ENCODE measurements around the gene ERO1A. TPM values are rescaled to one million over a fixed set of nuclear protein-coding genes. Genes with fewer than 3 reads are reported as not detected.

Gene ERO1A
- total and polyA plus RNA-seq, 2 donors (not counting 1 experiment from before 2014, with no cell fraction given), result 12.2 to 29.7 TPM

DNA sequence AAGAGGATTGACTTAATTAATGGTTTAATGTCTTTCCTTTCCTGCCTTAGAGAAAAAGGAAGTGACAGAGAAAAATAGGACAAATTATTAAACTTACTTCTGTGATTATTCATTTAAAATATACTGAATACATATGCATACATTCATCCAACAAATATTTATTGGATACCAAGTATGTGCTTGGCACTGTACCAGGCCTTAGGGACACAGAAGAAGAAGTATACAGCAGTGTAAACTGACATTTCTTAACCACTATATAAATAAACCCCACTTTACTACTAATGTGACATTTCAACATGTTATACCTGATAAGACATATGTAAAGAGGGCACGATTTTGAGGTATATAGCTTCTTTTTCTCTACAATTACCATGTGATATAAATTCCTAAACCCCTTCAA is 53.6 kb downstream of the ERO1A start:
- no CpG with 5 or more reads among the region's 1 CpG for WGBS (ENCODE audit: insufficient coverage)
- no peaks in the 10 kb centered on the region for H3K27me3 Mint-ChIP-seq
- H3K4me3 Mint-ChIP-seq, result no peak overlapping the region
- ChIA-PET POLR2A (no interaction called here), CTCF (no interaction called here)
- peaks cover 0 to 1% (median 0%) of the 10 kb centered on the region in 3 donors for H3K9me3 ChIP-seq (ENCODE audit: control extremely low read depth in 1 of 3, control insufficient read depth in 2 of 3, insufficient read depth in 1 of 3, low read length in 2 of 3)
- H3K4me3 ChIP-seq (ENCODE audit: control extremely low read depth in 1 of 5, extremely low read depth in 1 of 5, insufficient read depth in 1 of 5, low read depth in 2 of 5, low read length in 4 of 5), result no peak overlapping the region
- ATAC-seq (ENCODE audit: low read depth) (no peak), DNase-seq (no peak)
- peaks cover 3 to 27% of the 10 kb centered on the region in 2 experiments for H3K36me3 ChIP-seq (replicated peaks in 1 of 2; ENCODE audit: control extremely low read depth in 1 of 2, control insufficient read depth in 1 of 2, extremely low read depth in 1 of 2, insufficient read depth in 2 of 2, low read length in 1 of 2)
- H3K9ac ChIP-seq (ENCODE audit: low read length), result no peak overlapping the region
- no peak for TF ChIP-seq EZH2 (IDR thresholded peaks at IDR 0.05; ENCODE audit: borderline replicate concordance, insufficient read depth, low read depth, low read length, poor library complexity, severe bottlenecking)
- TF ChIP-seq, protein P1, sequence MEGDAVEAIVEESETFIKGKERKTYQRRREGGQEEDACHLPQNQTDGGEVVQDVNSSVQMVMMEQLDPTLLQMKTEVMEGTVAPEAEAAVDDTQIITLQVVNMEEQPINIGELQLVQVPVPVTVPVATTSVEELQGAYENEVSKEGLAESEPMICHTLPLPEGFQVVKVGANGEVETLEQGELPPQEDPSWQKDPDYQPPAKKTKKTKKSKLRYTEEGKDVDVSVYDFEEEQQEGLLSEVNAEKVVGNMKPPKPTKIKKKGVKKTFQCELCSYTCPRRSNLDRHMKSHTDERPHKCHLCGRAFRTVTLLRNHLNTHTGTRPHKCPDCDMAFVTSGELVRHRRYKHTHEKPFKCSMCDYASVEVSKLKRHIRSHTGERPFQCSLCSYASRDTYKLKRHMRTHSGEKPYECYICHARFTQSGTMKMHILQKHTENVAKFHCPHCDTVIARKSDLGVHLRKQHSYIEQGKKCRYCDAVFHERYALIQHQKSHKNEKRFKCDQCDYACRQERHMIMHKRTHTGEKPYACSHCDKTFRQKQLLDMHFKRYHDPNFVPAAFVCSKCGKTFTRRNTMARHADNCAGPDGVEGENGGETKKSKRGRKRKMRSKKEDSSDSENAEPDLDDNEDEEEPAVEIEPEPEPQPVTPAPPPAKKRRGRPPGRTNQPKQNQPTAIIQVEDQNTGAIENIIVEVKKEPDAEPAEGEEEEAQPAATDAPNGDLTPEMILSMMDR (IDR thresholded peaks at IDR 0.05), result no peak
- intact Hi-C loops (cut with micrococcal nuclease), result no loop called here
- H3K9me3 Mint-ChIP-seq (ENCODE audit: insufficient read depth), result no peaks in the 10 kb centered on the region
- no peaks in the 10 kb centered on the region for H3K4me1 ChIP-seq (ENCODE audit: control insufficient read depth in 2 of 2, insufficient read depth in 2 of 2, low read length in 2 of 2)
- no peak overlapping the region for H2AFZ ChIP-seq (ENCODE audit: insufficient read depth, low read depth, low read length, poor library complexity, severe bottlenecking)
- no peak overlapping the region for H3K27ac ChIP-seq (ENCODE audit: low read length in 2 of 2)
- H3K79me2 ChIP-seq (ENCODE audit: control insufficient read depth, insufficient read depth, low read length), result no peaks in the 10 kb centered on the region
- H3K4me2 ChIP-seq (replicated peaks; ENCODE audit: low read depth, low read length, poor library complexity, severe bottlenecking), result no peak overlapping the region
- no peaks in the 10 kb centered on the region for H3K27me3 ChIP-seq (replicated peaks in 1 of 4; ENCODE audit: control extremely low read depth in 1 of 4, control insufficient read depth in 3 of 4, insufficient read depth in 4 of 4, low read length in 3 of 4)
- no peaks in the 10 kb centered on the region for H3K4me1 Mint-ChIP-seq
- H3K27ac Mint-ChIP-seq, result no peak overlapping the region
- H4K20me1 ChIP-seq (ENCODE audit: control insufficient read depth, insufficient read depth, low read length, poor library complexity, severe bottlenecking), result no peaks in the 10 kb centered on the region

DNA sequence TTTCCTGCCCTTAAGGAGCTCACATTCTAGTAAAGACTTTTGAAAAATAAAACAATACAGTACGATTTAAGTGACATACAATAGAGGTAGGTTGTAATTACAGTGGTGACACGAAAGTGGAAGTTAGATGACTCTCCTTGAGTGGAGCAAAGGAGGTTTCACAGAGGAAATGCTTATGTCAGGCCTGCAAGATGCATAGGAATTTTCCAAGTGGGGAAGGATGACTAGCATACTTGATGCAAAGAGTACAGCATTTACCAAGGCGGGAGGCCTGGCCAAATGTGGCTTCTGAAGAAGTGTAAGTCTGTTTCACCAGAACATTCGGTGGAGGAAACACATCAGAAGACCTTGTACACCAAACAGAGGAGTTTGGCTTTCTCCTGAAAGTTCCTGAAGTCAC is 55.2 kb downstream of the ERO1A start:
- Histone ChIP-seq H4K20me1 (ENCODE audit: control insufficient read depth, insufficient read depth, low read length, poor library complexity, severe bottlenecking) (no peaks in the 10 kb centered on the region), H3K79me2 (ENCODE audit: control insufficient read depth, insufficient read depth, low read length) (no peaks in the 10 kb centered on the region), H3K9ac (ENCODE audit: low read length) (no peak overlapping the region), H3K36me3 (replicated peaks in 1 of 2; ENCODE audit: control extremely low read depth in 1 of 2, control insufficient read depth in 1 of 2, extremely low read depth in 1 of 2, insufficient read depth in 2 of 2, low read length in 1 of 2) (peaks cover 3 to 14% of the 10 kb centered on the region in 2 experiments), H3K4me3 (ENCODE audit: control extremely low read depth in 1 of 5, extremely low read depth in 1 of 5, insufficient read depth in 1 of 5, low read depth in 2 of 5, low read length in 4 of 5) (no peak overlapping the region), H3K4me2 (replicated peaks; ENCODE audit: low read depth, low read length, poor library complexity, severe bottlenecking) (no peak overlapping the region), H3K27ac (ENCODE audit: low read length in 2 of 2) (no peak overlapping the region), H3K9me3 (ENCODE audit: control extremely low read depth in 1 of 3, control insufficient read depth in 2 of 3, insufficient read depth in 1 of 3, low read length in 2 of 3) (peaks cover 0 to 1% (median 0%) of the 10 kb centered on the region in 3 donors), H2AFZ (ENCODE audit: insufficient read depth, low read depth, low read length, poor library complexity, severe bottlenecking) (no peak overlapping the region), H3K27me3 (replicated peaks in 1 of 4; ENCODE audit: control extremely low read depth in 1 of 4, control insufficient read depth in 3 of 4, insufficient read depth in 4 of 4, low read length in 3 of 4) (no peaks in the 10 kb centered on the region), H3K4me1 (ENCODE audit: control insufficient read depth in 2 of 2, insufficient read depth in 2 of 2, low read length in 2 of 2) (no peaks in the 10 kb centered on the region)
- H3K4me1 Mint-ChIP-seq, result no peaks in the 10 kb centered on the region
- no peaks in the 10 kb centered on the region for H3K9me3 Mint-ChIP-seq (ENCODE audit: insufficient read depth)
- TF ChIP-seq, protein P1 (IDR thresholded peaks at IDR 0.05), result no peak
- TF ChIP-seq EZH2 (IDR thresholded peaks at IDR 0.05; ENCODE audit: borderline replicate concordance, insufficient read depth, low read depth, low read length, poor library complexity, severe bottlenecking), result no peak
- H3K27me3 Mint-ChIP-seq, result no peaks in the 10 kb centered on the region
- no peak for ATAC-seq (ENCODE audit: low read depth)
- H3K4me3 Mint-ChIP-seq, result no peak overlapping the region
- POLR2A ChIA-PET, result no interaction called here
- CTCF ChIA-PET, result no interaction called here
- 98% methylated on average over 4 of the region's 4 CpGs for WGBS (ENCODE audit: insufficient coverage)
- H3K27ac Mint-ChIP-seq, result no peak overlapping the region
- no peak for DNase-seq
- intact Hi-C loops (cut with micrococcal nuclease), result no loop called here

Data from B cell (primary cell).